ENCODE measurements around the gene HDDC2. TPM values are rescaled to one million over a fixed set of nuclear protein-coding genes. Genes with fewer than 3 reads are reported as not detected.

HDDC2 gene
- total RNA-seq, 1 experiment from 2014 or later = 63.2 TPM

DNA sequence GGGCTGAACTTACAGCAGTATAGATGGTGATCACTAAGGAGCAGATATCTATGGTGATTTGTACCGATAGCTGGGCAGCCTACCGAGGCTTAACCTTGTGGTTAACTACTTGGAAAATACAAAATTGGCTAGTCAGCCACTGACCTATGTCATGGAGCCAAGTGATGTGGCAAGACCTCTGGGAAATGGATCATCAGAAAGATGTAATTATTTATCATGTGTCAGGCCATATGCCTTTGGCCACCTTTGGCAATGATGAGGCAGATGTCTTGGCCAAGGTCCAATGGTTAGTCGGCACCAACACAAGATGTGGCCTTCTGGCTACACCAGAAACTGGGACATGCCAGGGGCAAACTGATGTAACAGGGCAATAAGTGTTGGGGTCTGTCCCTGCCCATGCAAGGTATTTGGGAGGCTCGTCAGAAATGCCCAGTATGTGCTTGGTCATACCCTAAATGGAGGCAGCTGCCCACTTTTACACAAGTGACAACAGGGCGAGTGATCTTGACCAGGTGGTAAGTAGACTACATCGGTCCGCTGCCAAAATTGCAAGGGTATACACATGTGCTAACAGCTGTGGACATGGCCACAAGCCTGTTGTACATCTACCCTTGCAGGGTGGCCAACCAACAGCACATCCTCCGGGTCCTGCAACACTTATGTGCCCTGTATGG, 30.1 kb downstream of the HDDC2 start:
- no peak for DNase-seq (ENCODE audit: low spot score)

DNA sequence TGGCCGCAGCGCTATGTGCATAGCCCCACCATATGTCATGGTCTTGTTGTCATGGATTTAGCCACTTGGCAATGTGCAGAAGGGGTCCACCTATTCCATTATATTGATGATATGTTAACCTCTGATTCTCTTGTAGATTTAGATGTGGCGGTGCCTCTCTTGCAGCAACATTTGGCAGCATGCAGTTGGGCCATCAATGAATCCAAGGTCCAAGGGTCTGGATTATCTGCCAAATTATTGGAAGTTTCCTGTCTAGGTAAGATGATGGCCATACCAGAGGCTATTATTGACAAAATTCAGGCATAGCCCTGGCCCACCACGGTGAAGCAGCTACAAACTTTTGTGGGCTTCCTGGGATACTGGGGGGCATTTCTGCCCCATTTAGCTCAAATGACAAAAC, 31.4 kb downstream of the HDDC2 start:
- DNase-seq (ENCODE audit: low spot score) = no peak

GRCh38 chr6:125269328-125269985, 32.3 kb downstream of the HDDC2 start:
- DNase-seq (ENCODE audit: low spot score) = no peak

DNA sequence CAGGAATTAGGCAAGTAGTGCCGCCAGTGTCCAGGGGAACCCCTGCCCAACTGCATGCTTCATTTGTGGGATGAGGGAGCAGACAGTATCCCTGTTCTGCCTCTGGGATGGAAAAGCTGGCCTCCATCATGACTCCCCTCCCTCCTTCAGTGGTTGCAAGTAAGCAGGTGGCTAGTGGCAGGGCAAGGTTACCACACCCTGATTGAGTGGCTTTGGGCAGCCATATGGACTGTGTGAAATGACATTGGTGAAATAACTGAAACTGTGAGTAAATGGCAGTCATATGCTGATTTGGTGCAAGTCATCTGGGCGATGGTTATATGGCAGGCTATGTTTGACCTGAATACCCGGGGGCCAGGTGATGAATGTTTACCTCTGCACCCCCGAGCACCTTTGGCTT, 33.0 kb downstream of the HDDC2 start:
- DNase-seq (ENCODE audit: low spot score) = no peak

DNA sequence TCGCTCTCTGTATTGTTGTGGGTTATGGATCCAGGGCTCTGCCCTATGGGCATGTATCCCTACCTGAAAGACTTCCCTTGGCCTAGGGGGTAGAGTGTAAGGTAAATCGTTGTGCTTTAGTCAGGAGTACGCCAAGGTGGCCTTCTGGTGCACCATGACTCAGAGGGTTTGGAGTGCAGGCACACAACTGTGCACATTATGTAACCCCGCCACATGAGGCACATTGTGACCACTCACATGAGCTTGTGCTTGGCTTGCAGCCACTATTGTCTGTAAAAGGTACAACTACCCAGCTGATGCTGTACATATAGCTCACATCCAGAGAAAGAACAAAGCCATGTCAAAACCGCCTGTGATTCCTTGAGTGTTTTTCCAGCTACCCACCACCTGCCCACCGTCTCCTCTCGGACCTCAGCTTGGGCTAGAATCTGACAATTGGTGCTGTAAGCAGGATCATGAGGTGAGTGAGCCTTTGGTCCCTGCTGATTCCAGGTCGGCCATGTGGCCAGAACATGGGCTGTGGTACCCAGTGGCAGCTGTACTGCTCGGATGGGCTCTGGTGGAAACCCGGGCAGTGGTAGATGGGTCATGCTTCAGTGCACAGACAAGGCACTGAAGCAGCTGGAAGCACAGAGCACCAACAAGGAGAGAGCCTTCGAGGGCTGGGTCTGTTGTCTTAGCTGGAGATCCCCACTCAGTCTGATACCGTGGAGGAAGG, 33.8 kb downstream of the HDDC2 start:
- no peak for DNase-seq (ENCODE audit: low spot score)

- DNase-seq (ENCODE audit: low spot score) = no peak
Observed at GRCh38 chr6:125264476-125264875, 37.3 kb downstream of the HDDC2 start.

- DNase-seq (ENCODE audit: low spot score) = no peak
Observed at GRCh38 chr6:125262016-125263013, 39.5 kb downstream of the HDDC2 start.

DNA sequence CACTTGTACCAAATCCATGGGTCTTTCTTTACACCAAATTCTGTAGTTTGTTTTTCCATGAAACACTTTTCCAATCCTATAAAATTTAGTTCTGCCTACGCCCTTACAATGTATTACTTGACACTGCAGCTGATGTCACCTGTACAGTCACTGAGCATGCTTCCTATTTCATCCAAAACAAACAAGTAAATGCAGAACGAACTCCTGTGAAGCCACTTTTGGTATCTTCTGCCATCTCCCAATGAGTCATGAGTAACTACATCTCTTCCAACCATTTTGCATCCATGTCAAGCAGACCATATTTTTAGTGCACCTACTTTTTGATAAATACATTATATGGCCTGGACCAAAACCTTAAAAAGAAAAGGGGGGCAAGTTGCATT, 42.4 kb downstream of the HDDC2 start:
- no peak for DNase-seq (ENCODE audit: low spot score)

- no peak for DNase-seq (ENCODE audit: low spot score)
Observed at GRCh38 chr6:125258651-125259353, 43.0 kb downstream of the HDDC2 start.

DNA sequence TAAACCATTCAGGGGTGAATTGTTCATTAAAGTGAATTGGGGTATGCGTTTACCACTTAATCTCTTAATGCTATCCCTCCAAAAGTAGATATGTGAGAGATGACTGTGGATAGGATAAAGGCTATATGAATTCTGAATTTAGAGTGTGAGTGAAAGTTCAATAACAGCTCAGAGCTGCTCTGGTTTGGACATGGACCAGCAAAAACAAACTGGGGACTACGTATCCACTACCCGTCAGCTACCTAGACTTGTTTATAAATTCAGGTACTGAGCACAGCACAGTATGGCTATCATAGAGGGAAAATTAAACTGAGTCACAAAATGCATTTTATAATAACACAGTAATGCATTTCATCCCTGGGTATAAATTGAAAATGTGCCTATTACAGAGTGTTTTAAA, 44.4 kb downstream of the HDDC2 start:
- no peak for DNase-seq (ENCODE audit: low spot score)

DNA sequence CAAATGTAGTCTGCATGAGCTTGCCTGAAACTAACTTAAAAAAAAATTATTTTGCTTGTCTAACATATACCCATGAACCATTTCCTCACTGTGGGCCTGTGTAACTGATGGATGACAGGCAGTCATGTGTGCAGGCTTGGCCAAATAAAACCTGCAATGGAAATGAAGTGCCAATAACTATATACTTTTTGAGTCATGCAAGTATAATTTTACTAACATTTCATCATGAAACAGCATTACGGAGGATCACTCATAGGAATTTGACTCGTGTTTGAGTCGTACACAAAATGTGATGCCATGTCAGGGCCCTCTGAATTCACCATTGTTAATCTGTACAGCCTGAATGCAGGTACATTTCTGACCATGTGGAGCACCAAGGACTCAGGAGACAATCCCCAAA, 46.6 kb downstream of the HDDC2 start:
- DNase-seq (ENCODE audit: low spot score) = no peak

- no peak for DNase-seq (ENCODE audit: low spot score)
Observed at GRCh38 chr6:125254321-125254720, 47.4 kb downstream of the HDDC2 start.

GRCh38 chr6:125253881-125254280, 47.9 kb downstream of the HDDC2 start:
- no peak for DNase-seq (ENCODE audit: low spot score)

- no peak for DNase-seq (ENCODE audit: low spot score)
Observed at GRCh38 chr6:125252891-125253290, 48.9 kb downstream of the HDDC2 start.

- no peak for DNase-seq (ENCODE audit: low spot score)
Observed at GRCh38 chr6:125251516-125252220, 50.1 kb downstream of the HDDC2 start.

DNA sequence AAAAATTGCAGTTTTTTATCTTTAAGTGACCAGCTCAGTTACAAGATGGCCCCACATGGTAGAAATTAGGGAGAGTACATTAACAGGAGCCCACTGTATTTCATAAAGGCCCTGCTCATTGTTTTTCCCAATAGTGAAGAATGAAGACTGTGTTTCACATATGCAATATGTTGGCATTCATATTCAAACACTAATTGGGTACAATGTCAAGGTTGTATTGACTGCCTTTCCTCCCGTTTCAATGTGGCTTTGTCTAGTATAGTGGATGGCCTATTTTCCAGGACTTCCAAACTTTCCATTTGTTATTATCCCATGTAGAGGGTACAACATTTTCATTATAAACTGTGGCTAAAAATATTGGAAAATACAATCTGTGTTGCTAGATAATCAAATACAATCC, 51.3 kb downstream of the HDDC2 start:
- no peak for DNase-seq (ENCODE audit: low spot score)

GRCh38 chr6:125248136-125248535, 53.6 kb downstream of the HDDC2 start:
- no peak for DNase-seq (ENCODE audit: low spot score)

DNA sequence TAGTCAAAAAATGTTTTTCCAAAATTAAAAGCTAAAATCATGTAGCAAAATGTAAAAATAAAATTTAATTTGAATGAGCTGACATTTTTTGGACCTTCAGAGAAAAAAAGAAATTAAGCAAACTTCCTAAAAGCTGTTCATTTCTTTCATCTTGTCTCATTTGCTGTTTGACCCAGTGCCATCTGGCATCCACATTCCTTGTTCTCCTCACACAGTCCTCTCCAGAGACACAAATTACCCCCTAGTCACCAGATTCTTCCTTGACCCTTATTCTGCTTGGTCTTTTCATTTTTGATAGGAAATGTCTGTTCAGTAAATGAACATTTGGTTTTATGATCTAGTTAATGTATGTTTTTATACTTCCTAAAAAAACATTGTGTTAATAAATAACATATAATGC, 55.2 kb downstream of the HDDC2 start:
- no peak for DNase-seq (ENCODE audit: low spot score)

DNA sequence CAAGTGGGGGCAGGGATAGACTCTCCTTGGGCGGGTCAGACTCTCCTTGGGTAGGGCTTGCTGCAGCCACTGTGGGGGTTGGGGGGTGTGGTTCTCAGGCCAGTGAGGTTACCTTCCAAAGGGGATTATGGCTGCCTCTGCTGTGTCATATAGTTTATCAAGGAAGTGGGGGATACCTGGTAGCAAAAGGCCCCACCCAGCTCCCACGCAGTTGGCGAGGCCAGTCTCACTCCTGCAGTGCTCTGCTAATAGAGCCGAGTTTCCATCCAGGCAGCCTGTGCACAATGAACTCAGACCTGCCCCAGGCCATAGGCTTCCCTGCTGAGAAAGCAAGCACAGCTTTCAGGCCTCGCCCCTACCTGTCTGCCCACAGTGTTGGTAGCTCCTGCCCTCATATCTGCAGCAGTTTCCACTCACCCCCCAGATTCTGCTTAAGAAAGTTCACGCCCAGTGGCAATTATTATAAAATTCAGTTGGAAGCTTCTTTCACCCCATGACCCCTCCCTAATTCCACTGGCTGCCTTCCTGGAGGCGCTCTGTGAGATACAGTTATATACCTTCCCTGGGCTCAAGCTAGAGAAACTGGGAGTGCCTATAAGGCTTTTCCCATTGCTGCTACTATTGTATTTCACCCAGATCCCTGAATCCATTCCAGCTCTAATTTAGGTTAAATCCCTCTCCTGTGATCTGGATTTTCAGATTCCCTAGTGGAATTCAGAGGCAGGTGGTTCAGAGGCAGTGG, 56.1 kb downstream of the HDDC2 start:
- no peak for DNase-seq (ENCODE audit: low spot score)

DNA sequence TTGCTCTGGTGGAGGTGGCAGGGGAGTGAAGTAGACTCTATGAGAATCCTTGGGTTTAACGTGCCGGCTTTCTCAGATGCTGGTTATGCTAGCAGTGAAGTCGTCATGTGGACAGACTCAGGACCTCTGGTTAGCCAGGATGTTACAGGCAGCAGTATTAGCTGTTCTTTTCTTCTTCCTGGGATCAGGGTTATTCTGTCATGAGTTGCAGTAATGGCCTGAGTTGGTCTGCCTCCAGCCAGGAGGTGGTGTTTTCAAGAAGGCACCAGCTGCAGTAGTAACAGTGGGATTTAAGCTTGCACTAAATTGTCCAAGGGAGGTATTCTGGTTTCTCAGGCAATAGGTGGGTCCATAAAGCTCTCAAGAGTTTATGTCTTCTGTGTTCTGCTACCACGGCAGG, 56.7 kb downstream of the HDDC2 start:
- no peak for DNase-seq (ENCODE audit: low spot score)

All from HT-29 (cell line).